Keratinocyte (primary cell): Measurements from ENCODE around the gene EEF1AKMT1.

Source experiments
- EZH2 ChIP-seq: IDR thresholded peaks from one replicate; pipeline ENCODE4 v1.6.1; 2012; ENCODE audit warnings: inconsistent platforms, mild to moderate bottlenecking, low read length, moderate library complexity
- TF ChIP-seq, protein P1 (sequence below), 3 experiments: IDR thresholded peaks in 1 of 3; conservative IDR thresholded peaks in 1 of 3; optimal IDR thresholded peaks in 1 of 3; 2 replicates in 2 of 3; 3 replicates in 1 of 3; pipeline versions ENCODE3 to v1.5.1; 2011; ENCODE audit warnings: low read length in 3 of 3, mild to moderate bottlenecking in 3 of 3, moderate library complexity in 2 of 3, control low read depth in 1 of 3, inconsistent platforms in 1 of 3; ENCODE audit not compliant: insufficient read depth in 2 of 3; ENCODE audit errors: extremely low read depth in 1 of 3

DNA sequence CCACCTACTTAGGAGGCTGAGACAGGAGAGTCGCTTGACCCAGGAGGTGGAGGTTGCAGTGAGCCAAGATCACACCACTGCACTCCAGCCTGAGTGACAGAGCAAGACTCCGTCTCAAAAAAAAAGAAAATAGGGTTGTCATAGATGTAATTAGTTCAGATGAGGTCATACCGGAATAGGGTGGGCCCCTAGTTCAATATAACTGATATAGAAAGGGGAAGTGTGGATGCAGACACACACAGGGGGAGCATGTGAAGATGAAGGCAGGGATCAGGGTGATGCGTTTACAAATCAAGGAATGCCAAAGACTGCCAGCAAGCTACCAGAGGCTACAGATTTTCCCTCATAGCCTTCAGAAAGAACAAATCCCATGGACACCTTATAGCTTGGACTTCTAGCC, 24.3 kb upstream of the EEF1AKMT1 start:
- TF ChIP-seq, protein P1, sequence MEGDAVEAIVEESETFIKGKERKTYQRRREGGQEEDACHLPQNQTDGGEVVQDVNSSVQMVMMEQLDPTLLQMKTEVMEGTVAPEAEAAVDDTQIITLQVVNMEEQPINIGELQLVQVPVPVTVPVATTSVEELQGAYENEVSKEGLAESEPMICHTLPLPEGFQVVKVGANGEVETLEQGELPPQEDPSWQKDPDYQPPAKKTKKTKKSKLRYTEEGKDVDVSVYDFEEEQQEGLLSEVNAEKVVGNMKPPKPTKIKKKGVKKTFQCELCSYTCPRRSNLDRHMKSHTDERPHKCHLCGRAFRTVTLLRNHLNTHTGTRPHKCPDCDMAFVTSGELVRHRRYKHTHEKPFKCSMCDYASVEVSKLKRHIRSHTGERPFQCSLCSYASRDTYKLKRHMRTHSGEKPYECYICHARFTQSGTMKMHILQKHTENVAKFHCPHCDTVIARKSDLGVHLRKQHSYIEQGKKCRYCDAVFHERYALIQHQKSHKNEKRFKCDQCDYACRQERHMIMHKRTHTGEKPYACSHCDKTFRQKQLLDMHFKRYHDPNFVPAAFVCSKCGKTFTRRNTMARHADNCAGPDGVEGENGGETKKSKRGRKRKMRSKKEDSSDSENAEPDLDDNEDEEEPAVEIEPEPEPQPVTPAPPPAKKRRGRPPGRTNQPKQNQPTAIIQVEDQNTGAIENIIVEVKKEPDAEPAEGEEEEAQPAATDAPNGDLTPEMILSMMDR (optimal IDR thresholded peaks at IDR 0.05 in 1 of 3, IDR thresholded peaks at IDR 0.05 in 1 of 3, conservative IDR thresholded peaks at IDR 0.05 in 1 of 3; ENCODE audit: extremely low read depth in 1 of 3, insufficient read depth in 2 of 3, low read length in 3 of 3), result no peak
- no peak for TF ChIP-seq EZH2
